Pulmonary artery endothelial cell (primary cell): ENCODE measurements around the gene TBX1. TPM values are rescaled to one million over a fixed set of nuclear protein-coding genes. Genes with fewer than 3 reads are reported as not detected.
"Not testable (repeated sequence)": the region's sequence is repeated elsewhere in the genome, so short reads cannot be mapped to it uniquely, and the experiment has no call there.

Experiments
- DNase-seq: peaks from one replicate; pipeline ENCODE4 v3.0.0-alpha.2; 2011; ENCODE audit warnings: low read depth, low spot score
- total RNA-seq: library from RNA; depleted of rRNA; stranded (reverse); fragments of >200 nt; gene quantifications from 2 replicates; pipeline ENCODE4 v1.2.3, GENCODE V29; 2014

The TBX1 gene
- total RNA-seq, 1 donor from 2014 or later: 6.5 TPM

- DNase-seq: no peak
Observed at GRCh38 chr22:19763458-19764298, 3.1 kb downstream of the TBX1 start.

- no peak for DNase-seq
Observed at GRCh38 chr22:19764299-19764593, 3.7 kb downstream of the TBX1 start.

GRCh38 chr22:19764636-19765476 is 4.3 kb downstream of the TBX1 start:
- DNase-seq: no peak

GRCh38 chr22:19765477-19766239 is 5.1 kb downstream of the TBX1 start:
- DNase-seq: no peak

- DNase-seq: no peak
Observed at GRCh38 chr22:19766240-19766510, 5.6 kb downstream of the TBX1 start.

- DNase-seq: no peak
Observed at GRCh38 chr22:19766511-19767426, 6.2 kb downstream of the TBX1 start.

- DNase-seq: no peak
Observed at GRCh38 chr22:19767427-19768341, 7.1 kb downstream of the TBX1 start.

- no peak for DNase-seq
Observed at GRCh38 chr22:19769393-19769715, 8.8 kb downstream of the TBX1 start.

- DNase-seq: no peak
Observed at GRCh38 chr22:19770349-19771220, 10.0 kb downstream of the TBX1 start.

GRCh38 chr22:19772422-19772672 is 11.8 kb downstream of the TBX1 start:
- DNase-seq: no peak

- peak; percentile 39 for DNase-seq
Observed at GRCh38 chr22:19772673-19773469, 12.3 kb downstream of the TBX1 start.

GRCh38 chr22:19773470-19774040 is 13.0 kb downstream of the TBX1 start:
- no peak for DNase-seq

GRCh38 chr22:19774628-19775027 is 14.1 kb downstream of the TBX1 start:
- DNase-seq: no peak

GRCh38 chr22:19775496-19776325 is 15.1 kb downstream of the TBX1 start:
- DNase-seq: no peak

GRCh38 chr22:19776433-19777031 is 16.0 kb downstream of the TBX1 start:
- no peak for DNase-seq

GRCh38 chr22:19777192-19777591 is 16.6 kb downstream of the TBX1 start:
- not testable (repeated sequence) for DNase-seq

- DNase-seq: no peak
Observed at GRCh38 chr22:19779011-19779421, 18.4 kb downstream of the TBX1 start.
